HG03521 (cell line): ENCODE results near the gene IL12RB2.
"Not testable (repeated sequence)": the region's sequence is repeated elsewhere in the genome, so short reads cannot be mapped to it uniquely, and the experiment has no call there.

Experiments
- ATAC-seq: cut with Tn5 transposase; IDR thresholded peaks from one replicate; pipeline ENCODE4 v1.9.1; 2021; ENCODE audit warnings: mild to moderate bottlenecking, moderate library complexity; ENCODE audit not compliant: unreplicated experiment

IL12RB2 gene

GRCh38 chr1:67393240-67393639, 85.6 kb downstream of the IL12RB2 start:
- no peak for ATAC-seq

DNA sequence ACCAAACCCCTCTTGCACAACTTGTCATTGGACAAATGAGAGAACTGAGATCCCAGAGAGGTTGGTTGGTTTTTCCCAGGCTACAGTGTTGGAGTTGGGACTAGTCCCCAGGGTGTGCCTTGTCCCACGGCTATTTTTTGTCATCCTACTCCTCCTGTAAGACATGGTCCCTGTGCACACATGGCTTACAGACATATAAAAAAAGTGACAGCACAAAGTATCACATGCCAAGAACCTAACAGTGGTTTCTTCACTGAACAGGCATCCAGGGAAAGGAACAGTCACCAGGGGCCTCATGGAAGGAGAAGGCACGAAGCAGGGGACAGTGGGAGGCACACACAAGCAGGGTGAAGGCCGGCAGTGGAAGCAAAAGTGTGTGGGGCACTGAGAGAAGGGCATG, 86.1 kb downstream of the IL12RB2 start:
- ATAC-seq: no peak

- ATAC-seq: no peak
Observed at GRCh38 chr1:67394548-67394947, 86.9 kb downstream of the IL12RB2 start.

DNA sequence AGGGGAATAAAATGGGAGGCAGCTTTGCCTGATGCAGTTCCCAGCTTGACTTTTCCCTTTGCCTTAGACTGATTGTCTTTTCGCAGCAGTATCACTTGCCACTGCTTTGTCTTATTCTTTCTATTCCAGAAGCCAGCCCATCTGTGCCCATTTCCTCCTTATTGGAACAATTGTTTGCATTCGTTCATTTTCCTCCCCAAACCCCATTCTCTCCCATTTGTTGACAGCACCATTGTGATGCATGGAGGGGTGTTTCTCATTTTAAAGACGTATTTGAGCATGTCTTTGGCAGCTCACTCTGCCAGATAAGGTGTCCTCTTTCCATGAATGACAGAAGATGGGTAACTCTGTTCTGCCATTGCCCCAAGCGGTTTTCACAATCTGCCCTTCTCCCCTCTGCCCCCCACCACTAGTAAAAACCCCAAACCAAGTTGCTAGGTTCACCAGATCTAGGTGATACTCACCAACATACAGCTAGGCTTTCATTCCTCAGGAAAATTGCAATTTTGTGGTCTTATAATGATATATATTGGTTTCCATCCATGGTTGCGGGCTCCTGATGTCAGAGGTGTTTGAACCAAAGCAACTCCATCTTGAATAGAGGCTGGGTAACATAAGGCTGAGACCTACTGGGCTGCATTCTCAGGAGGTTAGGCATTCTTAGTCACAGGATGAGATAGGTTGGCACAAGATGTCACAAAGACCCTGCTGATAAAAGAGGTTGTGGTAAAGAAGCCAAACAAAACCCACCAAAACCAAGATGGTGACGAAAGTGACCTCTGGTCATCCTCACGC, 91.7 kb downstream of the IL12RB2 start:
- no peak for ATAC-seq

GRCh38 chr1:67400029-67400786, 92.5 kb downstream of the IL12RB2 start:
- not testable (repeated sequence) for ATAC-seq

GRCh38 chr1:67401443-67401842, 93.8 kb downstream of the IL12RB2 start:
- ATAC-seq: no peak

DNA sequence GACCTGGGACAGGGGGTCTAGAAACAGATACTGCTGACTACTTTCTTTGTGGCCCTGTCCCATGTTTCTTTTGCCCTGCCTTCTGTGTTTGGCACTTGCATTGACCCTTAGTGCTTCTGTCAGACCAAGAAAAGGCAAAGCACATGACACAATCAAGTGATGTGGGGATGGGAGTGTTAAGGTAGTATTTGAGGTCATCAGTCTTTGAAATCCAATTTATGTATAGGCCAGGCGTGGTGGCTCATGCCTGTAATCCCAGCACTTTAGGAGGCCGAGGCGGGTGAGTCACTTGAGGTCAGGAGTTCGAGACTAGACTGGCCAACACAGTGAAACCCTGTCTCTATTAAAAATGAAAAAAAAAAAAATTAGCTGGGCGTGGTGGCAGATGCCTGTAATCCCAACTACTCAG, 96.5 kb downstream of the IL12RB2 start:
- no peak for ATAC-seq

- no peak for ATAC-seq
Observed at GRCh38 chr1:67405473-67406245, 98.0 kb downstream of the IL12RB2 start.

DNA sequence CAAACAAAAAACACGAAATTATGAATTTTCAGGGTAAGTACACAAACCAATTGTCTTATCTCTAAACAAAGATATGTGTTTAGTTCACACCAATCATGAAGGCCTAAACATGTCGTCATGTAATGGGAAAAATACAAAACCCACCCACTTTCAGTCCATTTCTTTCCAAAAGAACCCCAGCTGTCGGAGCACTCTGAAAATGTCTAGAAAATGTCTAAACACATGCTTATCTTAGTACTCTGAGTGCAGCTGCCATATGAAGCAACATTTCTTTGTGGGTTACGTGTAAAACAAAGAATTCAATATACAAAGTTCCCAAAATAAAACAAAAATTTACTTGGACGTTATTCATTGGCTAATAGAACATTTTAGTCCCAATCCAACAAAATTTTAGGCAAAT, 99.8 kb downstream of the IL12RB2 start:
- no peak for ATAC-seq

GRCh38 chr1:67408148-67408547, 100.5 kb downstream of the IL12RB2 start:
- ATAC-seq: no peak

DNA sequence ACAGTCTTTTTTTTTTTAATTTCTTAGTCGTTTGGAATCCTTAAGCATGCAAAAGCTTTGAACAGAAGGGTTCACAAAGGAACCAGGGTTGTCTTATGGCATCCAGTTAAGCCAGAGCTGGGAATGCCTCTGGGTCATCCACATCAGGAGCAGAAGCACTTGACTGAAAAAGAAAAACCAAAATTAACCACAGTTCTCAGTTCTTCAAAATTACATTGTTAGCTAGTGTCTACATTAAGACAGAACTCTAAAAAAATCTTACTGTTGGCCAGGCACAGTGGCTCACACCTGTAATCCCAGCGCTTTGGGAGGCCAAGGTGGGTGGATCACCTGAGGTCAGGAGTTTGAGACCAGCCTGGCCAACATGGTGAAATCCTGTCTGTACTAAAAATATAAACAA, 105.4 kb downstream of the IL12RB2 start:
- ATAC-seq: not testable (repeated sequence)

DNA sequence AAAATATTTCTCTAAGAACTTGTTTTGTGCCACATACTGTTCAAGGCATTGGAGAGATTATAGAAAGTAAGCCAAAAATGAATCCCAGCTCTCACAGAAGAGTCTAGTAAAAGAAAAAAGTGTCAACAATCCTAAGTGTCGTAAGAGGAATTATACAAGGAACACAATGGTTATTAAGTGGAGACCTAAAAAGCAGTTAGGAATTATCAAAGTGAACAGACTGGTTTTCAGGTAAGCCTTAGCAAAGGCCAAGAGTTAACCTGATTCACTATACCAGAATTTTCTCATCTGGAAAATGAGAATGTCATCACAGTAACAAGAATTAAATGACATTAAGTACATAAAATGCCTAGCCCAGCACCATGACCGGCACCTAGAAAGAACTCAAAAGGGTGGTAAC, 106.9 kb downstream of the IL12RB2 start:
- ATAC-seq: no peak

GRCh38 chr1:67415041-67415440, 107.4 kb downstream of the IL12RB2 start:
- no peak for ATAC-seq

DNA sequence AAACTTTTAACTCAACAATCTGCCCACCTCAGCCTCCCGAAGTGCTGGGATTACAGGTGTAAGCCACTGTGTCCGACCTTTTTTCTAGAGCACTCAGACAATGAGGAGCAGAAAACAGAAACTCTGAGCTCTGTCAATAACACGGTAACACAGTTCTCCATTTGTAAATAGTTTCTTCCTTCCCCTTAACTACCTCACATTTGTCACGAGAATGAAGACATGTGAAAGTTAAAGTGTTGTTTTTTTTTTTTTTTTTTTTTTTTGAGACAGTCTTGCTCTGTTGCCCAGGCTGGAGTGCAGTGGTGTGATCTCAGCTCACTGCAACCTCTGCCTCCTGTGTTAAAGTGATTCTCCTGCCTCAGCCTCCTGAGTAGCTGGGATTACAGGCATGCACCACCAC, 110.1 kb downstream of the IL12RB2 start:
- not testable (repeated sequence) for ATAC-seq

- ATAC-seq: no peak
Observed at GRCh38 chr1:67418839-67419586, 111.3 kb downstream of the IL12RB2 start.

- no peak for ATAC-seq
Observed at GRCh38 chr1:67420835-67421492, 113.3 kb downstream of the IL12RB2 start.

GRCh38 chr1:67427465-67427864, 119.8 kb downstream of the IL12RB2 start:
- no peak for ATAC-seq

DNA sequence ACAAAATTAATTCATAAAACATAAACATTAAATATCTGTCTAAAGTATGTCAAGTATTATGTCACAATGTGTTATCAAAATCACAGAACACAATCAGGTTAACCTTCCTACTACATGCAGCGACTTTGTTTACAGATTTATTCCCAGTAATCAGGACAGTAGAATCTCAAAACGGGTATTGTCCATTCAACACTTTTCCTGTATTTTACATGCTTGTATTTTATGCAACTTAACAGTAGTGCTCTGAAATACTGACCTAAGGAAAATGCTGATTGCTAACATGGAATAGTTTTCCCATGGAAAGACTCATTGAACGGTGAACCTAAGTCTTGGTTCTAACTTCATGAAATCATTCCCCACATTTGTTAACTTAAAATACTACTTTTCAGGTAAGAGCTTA, 120.3 kb downstream of the IL12RB2 start:
- ATAC-seq: no peak

GRCh38 chr1:67429011-67429527, 121.4 kb downstream of the IL12RB2 start:
- no peak for ATAC-seq
